HG03460 (cell line): ENCODE measurements around the gene TTF1.

Experiments
- ATAC-seq: cut with Tn5 transposase; IDR thresholded peaks from one replicate; pipeline ENCODE4 v1.9.1; 2021; ENCODE audit not compliant: unreplicated experiment

TTF1 gene

GRCh38 chr9:132367613-132368313, 38.9 kb downstream of the TTF1 start:
- no peak for ATAC-seq

GRCh38 chr9:132366481-132366880, 40.2 kb downstream of the TTF1 start:
- ATAC-seq = no peak

- no peak for ATAC-seq
Measured at GRCh38 chr9:132365986-132366385, 40.7 kb downstream of the TTF1 start.

- no peak for ATAC-seq
Measured at GRCh38 chr9:132364068-132364467, 42.6 kb downstream of the TTF1 start.

GRCh38 chr9:132357764-132358163, 48.9 kb downstream of the TTF1 start:
- ATAC-seq = no peak

GRCh38 chr9:132356324-132356924, 50.2 kb downstream of the TTF1 start:
- no peak for ATAC-seq

- peak; percentile 81 for ATAC-seq
Measured at GRCh38 chr9:132354637-132355355, 51.8 kb downstream of the TTF1 start, which contains the start of gene SETX. Gene SETX (minus strand): TSS chr9:132354986. CDS start chr9:132349428, 5,558 bp downstream.

GRCh38 chr9:132351404-132352045, 55.1 kb downstream of the TTF1 start:
- no peak for ATAC-seq

GRCh38 chr9:132350861-132351315, 55.8 kb downstream of the TTF1 start:
- no peak for ATAC-seq

- no peak for ATAC-seq
Measured at GRCh38 chr9:132348676-132349075, 58.0 kb downstream of the TTF1 start.

GRCh38 chr9:132346177-132346576, 60.5 kb downstream of the TTF1 start:
- no peak for ATAC-seq

- ATAC-seq = no peak
Measured at GRCh38 chr9:132341177-132341840, 65.3 kb downstream of the TTF1 start.

GRCh38 chr9:132334364-132334763, 72.3 kb downstream of the TTF1 start:
- ATAC-seq = no peak

- ATAC-seq = no peak
Measured at GRCh38 chr9:132333556-132333955, 73.1 kb downstream of the TTF1 start.

GRCh38 chr9:132328580-132328979, 78.1 kb downstream of the TTF1 start:
- ATAC-seq = no peak

- no peak for ATAC-seq
Measured at GRCh38 chr9:132327537-132327936, 79.1 kb downstream of the TTF1 start.
